Erythroblast (primary cell): ENCODE results near the gene KCNQ5.

ENCODE experiments used
- GATA1 ChIP-seq: IDR thresholded peaks from 2 replicates; pipeline ENCODE4 v1.6.1; 2011; ENCODE audit warnings: low read depth, mild to moderate bottlenecking, control low read depth, low read length, moderate library complexity
- POLR2A ChIP-seq: IDR thresholded peaks from 2 replicates; pipeline ENCODE4 v1.6.1; 2011; ENCODE audit warnings: mild to moderate bottlenecking, low read length

GRCh38 chr6:72619883-72620696, 1.8 kb upstream of the KCNQ5 start:
- TF ChIP-seq POLR2A (no peak), GATA1 (no peak)
